Measurements from ENCODE around the gene RCN1. TPM values are rescaled to one million over a fixed set of nuclear protein-coding genes. Genes with fewer than 3 reads are reported as not detected.

Gene RCN1
- total and polyA plus RNA-seq, 2 of the 8 experiments (the other 6 are each of a cell fraction or from before 2014, with no cell fraction given) = 45.1 to 123 TPM

- Histone ChIP-seq H3K14ac (ENCODE audit: insufficient read length) (no peak overlapping the region), H4K5ac (ENCODE audit: insufficient read length, low read depth, low read length) (no peak overlapping the region), H4K91ac (replicated peaks; ENCODE audit: insufficient read length, low read length) (no peak overlapping the region), H3K4ac (replicated peaks; ENCODE audit: insufficient read length, low read depth, low read length) (no peak overlapping the region), H4K8ac (ENCODE audit: extremely low read depth, insufficient read depth, low read length) (no peak overlapping the region), H2BK5ac (ENCODE audit: low read depth, low read length) (no peak overlapping the region), H3K9ac (replicated peaks in 1 of 4; ENCODE audit: extremely low read depth in 1 of 4, low read depth in 3 of 4, low read length in 3 of 4) (no peak overlapping the region), H4K20me1 (replicated peaks in 1 of 2; ENCODE audit: control insufficient read depth in 1 of 2, insufficient read depth in 2 of 2, low read length in 2 of 2) (peaks cover 0 to 3% of the 10 kb centered on the region in 2 experiments), H2BK20ac (ENCODE audit: low read length) (0 out of 2 replicates have a peak overlapping the region, but pooled peaks have one; percentile 61), H2BK15ac (ENCODE audit: low read length) (no peak overlapping the region), H3K27me3 (replicated peaks in 1 of 4; ENCODE audit: control insufficient read depth in 3 of 4, extremely low read depth in 1 of 4, insufficient read depth in 3 of 4, low read length in 3 of 4) (peaks cover 0 to 1% (median 0%) of the 10 kb centered on the region in 4 experiments; a peak in 1 of 7 replicates), H2AK5ac (ENCODE audit: low read depth, low read length) (no peak overlapping the region), H2AFZ (ENCODE audit: low read length) (no peak overlapping the region), H3K9me3 (ENCODE audit: insufficient read depth in 2 of 2, low read depth in 1 of 2, low read length in 1 of 2) (no peaks in the 10 kb centered on the region), H2BK120ac (replicated peaks; ENCODE audit: low read depth, low read length) (no peak overlapping the region), H2BK12ac (ENCODE audit: low read depth, low read length) (no peak overlapping the region), H3K4me1 (replicated peaks in 1 of 4; ENCODE audit: control insufficient read depth in 3 of 4, insufficient read depth in 4 of 4, low read length in 3 of 4) (peaks cover 0 to 4% (median 0%) of the 10 kb centered on the region in 4 experiments; a peak in 2 of 7 replicates), H3K18ac (ENCODE audit: extremely low read depth, low read length) (no peak overlapping the region), H3K23me2 (ENCODE audit: low read depth, low read length) (no peaks in the 10 kb centered on the region), H3K79me1 (ENCODE audit: low read depth, low read length) (no peaks in the 10 kb centered on the region), H3K79me2 (ENCODE audit: control insufficient read depth in 1 of 2, insufficient read depth in 2 of 2, low read length in 2 of 2) (no peaks in the 10 kb centered on the region), H3K23ac (ENCODE audit: insufficient read length) (no peak overlapping the region), H3K36me3 (ENCODE audit: control insufficient read depth in 2 of 4, insufficient read depth in 4 of 4, low read length in 3 of 4) (peaks cover 0 to 7% (median 3%) of the 10 kb centered on the region in 4 experiments; a peak in 5 of 8 replicates), H3K4me2 (ENCODE audit: insufficient read depth in 1 of 2, low read depth in 2 of 2, low read length in 2 of 2) (no peak overlapping the region), H3K56ac (replicated peaks; ENCODE audit: insufficient read length, low read depth, low read length) (no peak overlapping the region), H3K4me3 (ENCODE audit: extremely low read depth in 1 of 4, insufficient read depth in 2 of 4, low read depth in 3 of 4, low read length in 4 of 4) (no peak overlapping the region), H3K27ac (ENCODE audit: low read depth, low read length) (no peak overlapping the region)
- POLR2A ChIA-PET (ENCODE audit: partially characterized antibody) = interaction anchor here (0.6 to 1.6 kb wide), 2 partner anchors 19 to 20 kb away, joined by 3 to 4 read pairs; partner anchors contain the start of gene RCN1
- no peak for TF ChIP-seq BACH1 (IDR thresholded peaks at IDR 0.05; ENCODE audit: low read length)
- DNase-seq (ENCODE audit: low read depth in 1 of 2, low spot score in 2 of 2) (no peak), FAIRE-seq (no peak)
- CTCF ChIA-PET (ENCODE audit: partially characterized antibody) = interaction anchor here (1.5 kb wide), 1 partner anchor 38 kb away, joined by 3 read pairs; no protein-coding TSS in a partner anchor
- WGBS, 2 experiments (ENCODE audit: extremely low coverage in 1 of 2, insufficient coverage in 1 of 2, insufficient read length in 1 of 2, insufficient replicate concordance in 2 of 2, low coverage in 1 of 2, low lambda C conversion rate in 2 of 2, missing lambda C conversion rate in 1 of 2) = 90% methylated on average over 6 of the region's 6 CpGs; no CpG with 5 or more reads in 1 of the 2 experiments
Observed at GRCh38 chr11:32109592-32109991, 18.7 kb downstream of the RCN1 start.

Measured in H1 (cell line).